Epithelial cell of proximal tubule (primary cell): ENCODE measurements around the gene SLC44A5. TPM values are rescaled to one million over a fixed set of nuclear protein-coding genes. Genes with fewer than 3 reads are reported as not detected.

Experiments used
- DNase-seq: peaks from one replicate; pipeline ENCODE4 v3.0.0-alpha.2; 2011; ENCODE audit warnings: low read depth
- H3K4me3 ChIP-seq: 2 replicates; pipeline ENCODE4 v1.5.1; 2011; ENCODE audit warnings: low read depth, mild to moderate bottlenecking, low read length
- CTCF ChIP-seq: conservative IDR thresholded peaks from 2 replicates; pipeline ENCODE4 v1.5.1; 2012; ENCODE audit warnings: low read depth, mild to moderate bottlenecking, low read length
- total RNA-seq: library from RNA; depleted of rRNA; stranded (reverse); fragments of >200 nt; gene quantifications from 2 replicates; pipeline ENCODE4 v1.2.3, GENCODE V29; 2015

SLC44A5 gene
- total RNA-seq, 1 donor from 2014 or later = 1.8 TPM

GRCh38 chr1:75630998-75631397 is 20.1 kb upstream of the SLC44A5 start:
- no peak overlapping the region for H3K4me3 ChIP-seq
- TF ChIP-seq CTCF = no peak
- no peak for DNase-seq

DNA sequence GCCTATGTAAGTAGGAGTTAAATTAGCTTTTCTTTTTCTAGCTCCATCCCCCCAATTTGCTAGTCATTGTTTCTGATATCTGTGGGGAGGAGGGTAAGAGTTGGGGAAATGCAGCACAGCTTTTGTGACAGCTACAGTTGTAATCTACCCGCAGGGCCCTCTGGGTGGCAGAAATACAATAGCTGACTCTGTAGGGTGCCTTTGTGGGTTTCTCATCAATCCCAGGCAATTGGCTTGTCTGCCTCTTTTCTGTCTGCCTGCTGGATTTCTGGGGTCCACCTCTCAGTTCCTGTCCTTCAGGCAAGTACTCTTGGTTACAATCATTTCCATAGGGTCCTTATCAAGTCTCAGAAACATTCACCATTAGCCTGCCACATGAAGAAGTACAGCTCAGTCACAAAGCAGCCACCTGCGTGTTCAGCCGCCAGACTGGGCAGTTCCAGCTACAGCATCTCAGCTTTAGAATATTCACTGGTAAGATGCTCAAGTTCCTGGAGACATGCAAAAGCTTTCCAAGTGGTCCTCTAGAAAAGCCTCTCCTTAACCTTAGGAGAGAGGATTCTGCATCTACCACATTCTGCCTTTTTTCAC is 19.2 kb upstream of the SLC44A5 start:
- no peak overlapping the region for H3K4me3 ChIP-seq
- no peak for TF ChIP-seq CTCF
- DNase-seq = no peak

- no peak overlapping the region for H3K4me3 ChIP-seq
- no peak for TF ChIP-seq CTCF
- no peak for DNase-seq
Observed at GRCh38 chr1:75625795-75626194, 14.9 kb upstream of the SLC44A5 start.

GRCh38 chr1:75618382-75618781 is 7.5 kb upstream of the SLC44A5 start:
- no peak overlapping the region for H3K4me3 ChIP-seq
- no peak for TF ChIP-seq CTCF
- DNase-seq = no peak

DNA sequence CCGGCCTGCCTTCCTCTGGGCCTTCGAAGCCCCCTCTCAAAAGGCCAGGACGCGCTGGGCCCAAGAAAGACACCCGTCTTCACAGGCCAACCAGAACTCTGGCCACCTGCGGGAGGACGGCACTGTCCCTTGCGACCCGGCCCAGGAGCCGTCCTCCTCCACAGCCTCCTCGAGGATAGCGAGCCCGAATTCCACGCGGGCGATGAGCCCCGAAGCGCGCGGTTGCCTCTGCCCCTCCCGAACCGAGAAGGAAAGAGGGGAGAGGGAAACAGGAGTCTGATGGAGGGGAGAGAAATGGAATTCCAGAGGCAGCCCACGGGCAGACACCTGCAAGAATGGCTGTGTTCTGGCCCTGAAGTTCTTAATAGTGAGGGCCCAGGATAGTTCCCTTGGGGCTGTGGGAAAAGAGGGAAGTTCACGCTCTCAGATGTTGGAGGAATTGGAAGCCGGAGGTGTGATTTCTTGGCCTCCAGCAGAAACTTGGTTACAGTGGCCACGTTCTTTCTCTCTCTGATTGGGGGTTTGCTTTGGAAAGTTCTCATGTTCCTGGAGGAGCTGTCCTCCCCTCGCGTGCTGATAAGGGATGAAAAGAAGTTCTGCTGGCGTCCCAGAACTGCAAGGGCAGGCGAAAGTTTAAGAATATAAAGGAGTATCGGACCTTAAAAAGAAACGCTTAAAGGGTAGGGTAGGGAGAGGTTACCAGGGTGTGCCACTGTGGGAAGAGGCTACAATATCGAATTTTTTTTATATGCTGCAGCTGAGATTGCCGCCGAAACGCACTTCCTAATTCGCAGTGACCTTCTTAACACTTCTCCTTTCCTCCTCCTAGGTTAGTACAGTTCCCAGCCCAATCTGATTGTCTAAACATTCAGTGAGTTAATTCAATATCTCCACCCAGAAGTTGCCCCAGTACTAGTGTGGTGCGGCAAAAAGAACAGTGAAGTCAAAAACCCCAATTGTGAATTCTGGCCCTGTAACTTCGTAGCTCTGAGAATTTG is 5.8 kb upstream of the SLC44A5 start:
- peak overlapping the region; percentile 58 for H3K4me3 ChIP-seq
- no peak for DNase-seq
- no peak for TF ChIP-seq CTCF

DNA sequence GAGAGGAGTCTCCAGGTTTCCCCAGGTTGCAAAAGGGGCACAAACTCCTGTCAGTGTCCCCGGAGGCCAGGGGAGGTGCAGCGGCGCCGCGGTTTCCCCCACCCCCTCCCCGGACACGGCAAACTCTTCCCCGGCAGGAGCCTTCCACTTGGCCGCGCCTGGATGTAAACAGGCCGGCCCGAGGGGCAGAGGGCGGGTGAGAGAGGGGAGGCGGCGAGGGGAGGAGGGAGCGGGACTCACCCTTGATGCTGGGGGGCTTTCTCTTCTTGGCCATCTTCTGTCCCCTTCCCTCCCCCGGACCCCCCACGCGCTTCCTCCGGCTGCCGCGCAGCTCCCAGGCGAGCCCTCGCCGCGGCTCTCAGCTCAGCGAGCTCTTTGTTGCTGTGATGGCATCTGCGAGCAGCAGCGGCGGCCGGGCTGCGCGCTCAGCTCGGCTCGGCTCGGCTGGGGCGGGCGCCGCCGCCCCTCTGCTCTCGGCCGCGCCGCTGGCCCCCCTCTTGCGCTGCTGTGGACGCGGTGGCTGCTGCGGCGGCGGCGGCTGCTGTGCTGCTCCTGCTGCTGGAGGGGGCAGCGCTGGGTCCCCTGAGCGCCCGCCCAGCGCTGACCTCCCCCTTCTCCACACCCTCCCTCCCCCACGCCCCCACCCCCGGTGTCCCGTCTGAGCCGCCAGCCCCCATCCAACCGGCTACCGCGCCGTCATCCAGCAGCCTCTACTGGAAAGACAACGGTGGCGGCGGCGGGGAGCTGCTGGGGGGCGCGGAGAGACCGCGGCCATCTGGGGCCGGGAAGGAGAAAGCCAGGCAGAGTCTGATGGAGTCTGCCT is 4.9 kb upstream of the SLC44A5 start:
- H3K4me3 ChIP-seq = peak overlapping the region; percentile 58
- DNase-seq = no peak
- no peak for TF ChIP-seq CTCF
